ENCODE measurements around the gene VPS37C. TPM values are rescaled to one million over a fixed set of nuclear protein-coding genes. Genes with fewer than 3 reads are reported as not detected.

Gene VPS37C
- total RNA-seq, 3 donors from 2014 or later, result 9.3 to 20.3 (median 17.1) TPM

GRCh38 chr11:61082062-61082870 lies 79.0 kb downstream of the VPS37C start:
- no peak for DNase-seq (ENCODE audit: low spot score in 2 of 2)
- Histone ChIP-seq H3K4me1 (no peaks in the 10 kb centered on the region), H3K4me3 (no peak overlapping the region), H3K27me3 (no peaks in the 10 kb centered on the region), H3K9me3 (no peaks in the 10 kb centered on the region), H3K36me3 (no peaks in the 10 kb centered on the region), H3K27ac (no peak overlapping the region)
- intact Hi-C loops (cut with DNase I; ENCODE audit: low total_unique reads), result loop anchor here (2.0 kb wide), 1 partner anchor 31 kb away; no protein-coding TSS in a partner anchor
- TF ChIP-seq POLR2AphosphoS5 (IDR thresholded peaks at IDR 0.05) (no peak), POLR2A (IDR thresholded peaks at IDR 0.05) (no peak)
- TF ChIP-seq, protein P1, sequence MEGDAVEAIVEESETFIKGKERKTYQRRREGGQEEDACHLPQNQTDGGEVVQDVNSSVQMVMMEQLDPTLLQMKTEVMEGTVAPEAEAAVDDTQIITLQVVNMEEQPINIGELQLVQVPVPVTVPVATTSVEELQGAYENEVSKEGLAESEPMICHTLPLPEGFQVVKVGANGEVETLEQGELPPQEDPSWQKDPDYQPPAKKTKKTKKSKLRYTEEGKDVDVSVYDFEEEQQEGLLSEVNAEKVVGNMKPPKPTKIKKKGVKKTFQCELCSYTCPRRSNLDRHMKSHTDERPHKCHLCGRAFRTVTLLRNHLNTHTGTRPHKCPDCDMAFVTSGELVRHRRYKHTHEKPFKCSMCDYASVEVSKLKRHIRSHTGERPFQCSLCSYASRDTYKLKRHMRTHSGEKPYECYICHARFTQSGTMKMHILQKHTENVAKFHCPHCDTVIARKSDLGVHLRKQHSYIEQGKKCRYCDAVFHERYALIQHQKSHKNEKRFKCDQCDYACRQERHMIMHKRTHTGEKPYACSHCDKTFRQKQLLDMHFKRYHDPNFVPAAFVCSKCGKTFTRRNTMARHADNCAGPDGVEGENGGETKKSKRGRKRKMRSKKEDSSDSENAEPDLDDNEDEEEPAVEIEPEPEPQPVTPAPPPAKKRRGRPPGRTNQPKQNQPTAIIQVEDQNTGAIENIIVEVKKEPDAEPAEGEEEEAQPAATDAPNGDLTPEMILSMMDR (IDR thresholded peaks at IDR 0.05), result no peak

DNA sequence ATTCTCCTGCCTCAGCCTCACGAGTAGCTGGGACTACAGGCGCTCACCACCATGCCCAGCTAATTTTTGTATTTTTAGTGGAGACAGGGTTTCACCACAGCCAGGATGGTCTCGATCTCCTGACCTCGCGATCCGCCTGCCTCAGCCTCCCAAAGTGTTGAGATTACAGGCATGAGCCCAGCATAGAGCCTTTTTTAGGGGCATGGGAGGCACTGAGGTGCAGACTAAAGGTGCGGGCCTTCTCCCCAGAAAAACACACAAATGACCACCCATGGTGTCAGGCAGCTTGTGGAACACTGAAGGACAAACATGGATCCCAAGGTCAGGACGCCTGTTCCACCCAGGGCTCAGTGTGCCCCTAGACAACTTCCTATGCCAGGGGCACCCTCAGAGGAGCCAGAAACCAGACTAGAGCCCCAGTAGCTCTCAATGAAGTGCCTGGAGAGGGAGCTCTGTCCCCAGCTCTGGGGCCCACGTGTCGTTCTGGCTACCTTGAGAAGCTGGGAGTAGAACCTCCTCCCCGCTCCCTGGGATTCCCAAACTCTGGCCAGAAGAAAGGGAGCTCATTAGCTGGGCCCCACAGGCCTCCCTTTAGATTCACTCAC lies 80.1 kb downstream of the VPS37C start:
- TF ChIP-seq POLR2A (IDR thresholded peaks at IDR 0.05), result no peak
- TF ChIP-seq POLR2AphosphoS5 (IDR thresholded peaks at IDR 0.05), result no peak
- TF ChIP-seq, protein P1 (IDR thresholded peaks at IDR 0.05), result no peak
- Histone ChIP-seq H3K27ac (no peak overlapping the region), H3K27me3 (no peaks in the 10 kb centered on the region), H3K4me3 (no peak overlapping the region), H3K9me3 (no peaks in the 10 kb centered on the region), H3K36me3 (no peaks in the 10 kb centered on the region), H3K4me1 (no peaks in the 10 kb centered on the region)
- no peak for DNase-seq (ENCODE audit: low spot score in 2 of 2)
- intact Hi-C loops (cut with DNase I; ENCODE audit: low total_unique reads), result no loop called here

DNA sequence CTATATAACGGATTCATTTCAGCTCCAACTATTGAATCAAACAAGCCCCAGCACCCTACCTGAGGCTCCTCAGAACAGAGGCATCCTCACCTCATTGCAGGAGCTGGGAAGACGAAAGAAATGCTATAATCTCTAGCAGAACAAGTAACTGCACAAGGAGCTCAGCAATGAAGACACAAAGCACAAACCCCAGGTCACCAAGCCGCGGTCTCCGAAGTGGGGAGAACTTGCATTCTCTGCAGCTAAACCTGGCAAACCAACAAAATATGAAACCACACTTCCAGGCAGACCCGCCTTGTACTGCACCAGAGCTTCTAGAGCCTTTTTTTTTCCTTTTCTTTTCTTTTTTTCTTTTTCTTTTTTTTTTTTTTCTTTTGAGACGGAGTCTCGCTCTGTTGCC lies 80.7 kb downstream of the VPS37C start:
- DNase-seq (ENCODE audit: low spot score in 2 of 2), result no peak
- Histone ChIP-seq H3K9me3 (no peaks in the 10 kb centered on the region), H3K27ac (no peak overlapping the region), H3K27me3 (no peaks in the 10 kb centered on the region), H3K4me3 (no peak overlapping the region), H3K4me1 (no peaks in the 10 kb centered on the region), H3K36me3 (no peaks in the 10 kb centered on the region)
- intact Hi-C loops (cut with DNase I; ENCODE audit: low total_unique reads), result no loop called here
- TF ChIP-seq POLR2A (IDR thresholded peaks at IDR 0.05) (no peak), POLR2AphosphoS5 (IDR thresholded peaks at IDR 0.05) (no peak)
- TF ChIP-seq, protein P1 (IDR thresholded peaks at IDR 0.05), result no peak

Other genes starting within 250 kb of the VPS37C start
- gene TMEM109, start 247.3 kb downstream of the VPS37C start, total RNA-seq, result 100 to 1,000 TPM in 1 of 3 donors, 10 to 100 TPM in 2; 77.6 to 112 (median 77.7) TPM
- gene TMEM132A, start 237.0 kb downstream of the VPS37C start, total RNA-seq, result 10 to 100 TPM in 1 of 3 donors, 1 to 10 TPM in 2; 2.9 to 11.0 (median 8.5) TPM
- 10 to 100 TPM in 2 of 3 donors, 1 to 10 TPM in 1; 8.8 to 23.2 (median 20.8) TPM for gene SLC15A3, start 209.2 kb downstream of the VPS37C start, total RNA-seq
- 1 to 10 TPM in 1 of 3 donors, under 1 TPM in 2; 0.80 to 1.9 (median 0.98) TPM for gene CD6, start 189.7 kb downstream of the VPS37C start, total RNA-seq
- gene CD5, start 58.9 kb downstream of the VPS37C start, total RNA-seq, result 1 to 10 TPM in 1 of 3 donors, under 1 TPM in 2; 0.80 to 1.3 (median 0.88) TPM
- gene PGA3, start 42.1 kb upstream of the VPS37C start, total RNA-seq, result 10 to 100 TPM in 1 of 3 donors, 1 to 10 TPM in 1, not detected in 1; 3.7 to 11.3 TPM
- gene PGA4, start 60.9 kb upstream of the VPS37C start, total RNA-seq, result 1 to 10 TPM in 2 of 3 donors, not detected in 1; 1.8 to 8.9 TPM
- 1 to 10 TPM in 2 of 3 donors, under 1 TPM in 1; 0.98 to 2.1 (median 1.6) TPM for gene PGA5, start 79.7 kb upstream of the VPS37C start, total RNA-seq
- 1 to 10 TPM in 2 of 3 donors, under 1 TPM in 1; 0.88 to 3.2 (median 2.6) TPM for gene VWCE, start 133.9 kb upstream of the VPS37C start, total RNA-seq
- 100 to 1,000 TPM; 131 to 150 (median 145) TPM for gene DDB1, start 171.7 kb upstream of the VPS37C start, total RNA-seq
- gene TKFC, start 171.8 kb upstream of the VPS37C start, total RNA-seq, result 10 to 100 TPM; 15.2 to 34.4 (median 26.9) TPM
- gene CYB561A3, start 200.5 kb upstream of the VPS37C start, total RNA-seq, result 10 to 100 TPM; 36.7 to 46.9 (median 44.3) TPM
- gene TMEM138, start 200.9 kb upstream of the VPS37C start, total RNA-seq, result 10 to 100 TPM; 24.6 to 38.5 (median 32.8) TPM
- gene TMEM216, start 231.2 kb upstream of the VPS37C start, total RNA-seq, result 10 to 100 TPM; 12.8 to 36.0 (median 27.5) TPM

Data from breast epithelium (tissue), 4 donors.